ENCODE results near the gene RBM28. TPM values are rescaled to one million over a fixed set of nuclear protein-coding genes. Genes with fewer than 3 reads are reported as not detected.

The RBM28 gene, protein sequence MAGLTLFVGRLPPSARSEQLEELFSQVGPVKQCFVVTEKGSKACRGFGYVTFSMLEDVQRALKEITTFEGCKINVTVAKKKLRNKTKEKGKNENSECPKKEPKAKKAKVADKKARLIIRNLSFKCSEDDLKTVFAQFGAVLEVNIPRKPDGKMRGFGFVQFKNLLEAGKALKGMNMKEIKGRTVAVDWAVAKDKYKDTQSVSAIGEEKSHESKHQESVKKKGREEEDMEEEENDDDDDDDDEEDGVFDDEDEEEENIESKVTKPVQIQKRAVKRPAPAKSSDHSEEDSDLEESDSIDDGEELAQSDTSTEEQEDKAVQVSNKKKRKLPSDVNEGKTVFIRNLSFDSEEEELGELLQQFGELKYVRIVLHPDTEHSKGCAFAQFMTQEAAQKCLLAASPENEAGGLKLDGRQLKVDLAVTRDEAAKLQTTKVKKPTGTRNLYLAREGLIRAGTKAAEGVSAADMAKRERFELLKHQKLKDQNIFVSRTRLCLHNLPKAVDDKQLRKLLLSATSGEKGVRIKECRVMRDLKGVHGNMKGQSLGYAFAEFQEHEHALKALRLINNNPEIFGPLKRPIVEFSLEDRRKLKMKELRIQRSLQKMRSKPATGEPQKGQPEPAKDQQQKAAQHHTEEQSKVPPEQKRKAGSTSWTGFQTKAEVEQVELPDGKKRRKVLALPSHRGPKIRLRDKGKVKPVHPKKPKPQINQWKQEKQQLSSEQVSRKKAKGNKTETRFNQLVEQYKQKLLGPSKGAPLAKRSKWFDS
- 100 to 1,000 TPM in 1 of 4 donors, 10 to 100 TPM in 3; 19.1 to 142 (median 24.2) TPM for total RNA-seq

DNA sequence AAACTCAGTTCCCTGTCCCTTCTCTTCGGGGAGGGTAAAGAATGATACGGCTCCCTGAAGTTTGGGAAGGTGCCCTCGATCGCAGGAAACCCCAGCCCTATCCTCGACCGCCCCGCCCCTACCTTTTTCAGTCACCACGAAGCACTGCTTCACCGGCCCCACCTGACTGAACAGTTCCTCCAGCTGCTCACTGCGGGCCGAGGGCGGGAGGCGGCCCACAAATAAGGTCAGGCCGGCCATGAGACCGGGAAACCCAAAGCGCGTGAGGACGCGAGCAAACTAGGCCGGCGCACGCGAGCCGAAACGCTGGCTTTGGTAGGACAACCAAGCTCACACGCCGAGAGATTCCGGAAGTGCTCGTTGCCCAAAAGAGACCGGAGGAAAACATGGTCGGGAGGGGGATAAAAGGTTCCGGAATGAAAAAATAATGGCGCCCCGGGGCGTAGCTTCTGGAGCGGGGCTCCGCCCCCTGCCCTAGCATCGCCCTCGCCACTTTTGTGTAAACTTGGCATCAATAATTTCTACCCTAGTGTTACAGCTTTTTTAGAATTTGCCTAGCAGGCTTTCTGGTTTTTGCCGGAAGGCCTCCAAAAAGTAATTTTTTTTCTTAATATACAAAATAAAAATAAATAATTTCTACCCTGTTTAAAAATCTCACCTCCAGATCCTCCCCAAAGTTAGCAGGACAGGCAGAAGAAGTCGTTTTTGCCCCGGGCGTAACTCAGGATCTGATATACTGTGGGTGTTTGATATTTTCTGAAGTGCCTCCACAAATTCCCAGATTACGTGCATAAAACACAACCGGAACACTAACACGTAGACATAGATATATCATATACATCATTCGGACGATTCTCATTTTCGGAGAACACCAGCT lies at the start of gene RBM28:
TSS of gene RBM28 (minus strand) at position 355 of the 877 bp plus-strand sequence. CDS start at position 240, 115 bp downstream.
- Histone ChIP-seq H3K4me3 (peak within 1 kb of the TSS; percentile 62 to 78 (median 69)), H3K36me3 (peaks cover 0 to 9% (median under 1%) of the 10 kb centered on the region in 3 donors), H3K4me1 (peaks cover 3 to 18% (median 9%) of the 10 kb centered on the region in 4 donors), H3K27me3 (no peaks in the 10 kb centered on the region), H3K27ac (peak within 1 kb of the TSS; percentile 59 to 85 (median 72)), H3K9me3 (no peaks in the 10 kb centered on the region)
- TF ChIP-seq, protein P1, sequence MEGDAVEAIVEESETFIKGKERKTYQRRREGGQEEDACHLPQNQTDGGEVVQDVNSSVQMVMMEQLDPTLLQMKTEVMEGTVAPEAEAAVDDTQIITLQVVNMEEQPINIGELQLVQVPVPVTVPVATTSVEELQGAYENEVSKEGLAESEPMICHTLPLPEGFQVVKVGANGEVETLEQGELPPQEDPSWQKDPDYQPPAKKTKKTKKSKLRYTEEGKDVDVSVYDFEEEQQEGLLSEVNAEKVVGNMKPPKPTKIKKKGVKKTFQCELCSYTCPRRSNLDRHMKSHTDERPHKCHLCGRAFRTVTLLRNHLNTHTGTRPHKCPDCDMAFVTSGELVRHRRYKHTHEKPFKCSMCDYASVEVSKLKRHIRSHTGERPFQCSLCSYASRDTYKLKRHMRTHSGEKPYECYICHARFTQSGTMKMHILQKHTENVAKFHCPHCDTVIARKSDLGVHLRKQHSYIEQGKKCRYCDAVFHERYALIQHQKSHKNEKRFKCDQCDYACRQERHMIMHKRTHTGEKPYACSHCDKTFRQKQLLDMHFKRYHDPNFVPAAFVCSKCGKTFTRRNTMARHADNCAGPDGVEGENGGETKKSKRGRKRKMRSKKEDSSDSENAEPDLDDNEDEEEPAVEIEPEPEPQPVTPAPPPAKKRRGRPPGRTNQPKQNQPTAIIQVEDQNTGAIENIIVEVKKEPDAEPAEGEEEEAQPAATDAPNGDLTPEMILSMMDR (IDR thresholded peaks at IDR 0.05): no peak
- TF ChIP-seq POLR2A (IDR thresholded peaks at IDR 0.05): peak in 1 of 2 donors; percentile 44
- DNase-seq: peak; percentile 80 to 92 (median 88)

DNA sequence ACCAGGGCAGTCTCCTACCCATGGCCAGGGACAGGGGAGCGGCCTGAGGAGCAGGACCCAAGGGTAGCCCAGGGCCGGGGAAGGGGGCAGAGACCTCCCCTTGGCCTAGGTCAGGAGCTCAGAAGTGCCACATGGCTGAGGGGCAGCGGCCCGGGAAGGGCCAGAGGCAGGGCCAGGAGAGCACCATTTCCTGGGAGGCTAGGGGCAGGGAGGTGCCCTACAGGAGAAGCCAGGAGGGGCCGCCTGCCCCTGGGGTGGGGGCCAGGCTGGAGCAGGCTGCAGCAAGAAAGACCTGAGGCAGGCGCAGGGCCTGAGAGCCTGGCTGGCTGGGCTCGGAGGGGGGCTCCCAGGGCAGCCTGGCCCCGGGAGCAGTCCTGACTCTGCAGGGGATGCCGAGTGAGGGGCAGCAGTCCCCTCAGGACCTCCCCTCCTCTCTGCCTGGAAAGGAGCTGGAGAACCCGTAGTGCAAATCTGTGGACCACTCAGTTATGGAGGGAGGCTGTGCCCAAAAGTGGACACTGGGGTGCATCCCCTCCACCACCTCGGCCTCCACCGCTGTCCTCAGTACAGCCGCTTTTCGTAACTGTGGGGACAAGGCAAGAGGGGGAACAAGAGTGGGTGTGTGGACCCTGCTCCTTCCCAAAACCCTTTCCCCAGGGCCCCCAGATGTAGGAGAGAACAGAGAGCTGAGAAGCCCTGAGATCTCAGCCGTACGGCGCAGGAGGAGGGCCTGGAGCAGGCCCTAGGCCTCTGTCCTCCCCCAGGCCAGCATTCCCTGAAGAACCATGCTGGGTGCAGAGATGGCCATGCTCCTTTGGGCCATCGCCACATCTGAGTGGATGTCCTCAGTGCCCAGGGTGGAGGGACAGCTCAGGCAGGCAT lies 49.0 kb upstream of the RBM28 start:
- Histone ChIP-seq H3K27ac (no peak overlapping the region), H3K27me3 (no peaks in the 10 kb centered on the region), H3K4me1 (no peaks in the 10 kb centered on the region), H3K36me3 (peaks cover 0 to 30% (median 0%) of the 10 kb centered on the region in 3 donors), H3K9me3 (no peaks in the 10 kb centered on the region), H3K4me3 (no peak overlapping the region)
- DNase-seq: no peak
- TF ChIP-seq, protein P1 (IDR thresholded peaks at IDR 0.05): no peak
- TF ChIP-seq POLR2A (IDR thresholded peaks at IDR 0.05): no peak

DNA sequence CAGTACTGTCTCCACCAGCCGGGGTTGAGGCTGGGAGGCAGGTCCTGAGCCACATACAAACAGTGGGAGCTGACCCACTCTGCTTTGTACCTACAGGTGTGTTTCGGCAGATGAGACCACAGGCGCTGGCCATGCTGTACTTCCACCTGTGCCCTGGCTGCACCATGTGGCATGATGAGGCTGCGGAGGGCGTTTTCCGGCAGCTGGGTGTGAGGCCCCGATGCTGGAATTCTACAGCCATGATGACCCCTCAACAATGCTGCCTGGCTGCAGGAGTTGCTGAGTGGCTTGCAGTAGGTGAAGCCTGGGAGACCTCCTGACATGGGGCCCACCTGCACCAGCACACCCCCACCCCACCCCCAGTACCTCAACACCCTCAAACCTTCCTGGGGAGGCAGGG lies 48.1 kb upstream of the RBM28 start:
- TF ChIP-seq, protein P1 (IDR thresholded peaks at IDR 0.05): no peak
- no peak for TF ChIP-seq POLR2A (IDR thresholded peaks at IDR 0.05)
- Histone ChIP-seq H3K27me3 (no peaks in the 10 kb centered on the region), H3K36me3 (peaks cover 0 to 24% (median 0%) of the 10 kb centered on the region in 3 donors), H3K9me3 (no peaks in the 10 kb centered on the region), H3K4me3 (no peak overlapping the region), H3K4me1 (no peaks in the 10 kb centered on the region), H3K27ac (no peak overlapping the region)
- DNase-seq: no peak

DNA sequence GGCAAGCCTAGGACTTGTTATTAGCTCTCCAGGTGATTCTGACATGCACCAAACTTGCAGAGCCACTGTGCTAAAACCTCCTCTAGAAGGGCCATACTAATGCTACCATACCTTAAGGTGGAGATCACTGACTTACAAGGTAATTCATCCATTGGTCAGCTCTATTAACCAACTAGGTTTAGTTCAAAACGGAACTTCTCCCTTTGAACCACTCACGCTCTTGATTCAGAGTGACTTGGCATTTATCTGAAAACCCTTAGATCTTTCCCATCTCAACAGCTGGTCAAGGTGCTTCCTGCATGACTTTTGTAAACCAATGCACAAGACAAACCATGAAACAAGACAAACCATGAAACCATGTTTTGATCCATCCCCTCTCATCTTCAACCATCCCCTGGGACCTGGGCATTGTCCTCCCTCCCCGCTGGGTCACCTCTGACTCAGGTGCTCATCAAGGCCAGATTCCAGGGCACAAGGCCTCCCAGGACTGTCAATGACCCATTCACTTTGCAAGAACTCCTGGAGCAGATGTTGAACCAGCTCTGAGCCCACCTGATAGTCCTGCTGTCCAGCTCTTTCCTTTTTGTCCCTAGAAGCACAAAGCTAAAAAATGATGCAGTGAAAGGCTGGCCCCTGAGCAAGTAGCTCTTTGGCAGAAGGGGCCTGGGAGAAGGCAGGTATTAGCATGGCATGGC lies 47.3 kb upstream of the RBM28 start:
- Histone ChIP-seq H3K9me3 (no peaks in the 10 kb centered on the region), H3K4me3 (no peak overlapping the region), H3K27me3 (no peaks in the 10 kb centered on the region), H3K36me3 (peaks cover 0 to 16% (median 0%) of the 10 kb centered on the region in 3 donors), H3K27ac (no peak overlapping the region), H3K4me1 (no peaks in the 10 kb centered on the region)
- TF ChIP-seq, protein P1 (IDR thresholded peaks at IDR 0.05): no peak
- TF ChIP-seq POLR2A (IDR thresholded peaks at IDR 0.05): no peak
- no peak for DNase-seq
